ENCODE measurements around the gene DIP2B.

The DIP2B gene

GRCh38 chr12:50615145-50615906, 110.5 kb downstream of the DIP2B start:
- no peak for DNase-seq

- DNase-seq, result no peak
These were observed 111.1 kb downstream of the DIP2B start for GRCh38 chr12:50615907-50616296.

- no peak for DNase-seq
These were observed 112.9 kb downstream of the DIP2B start for GRCh38 chr12:50617657-50618056.

GRCh38 chr12:50618864-50619609, 114.3 kb downstream of the DIP2B start:
- no peak for DNase-seq

- no peak for DNase-seq
These were observed 114.8 kb downstream of the DIP2B start for GRCh38 chr12:50619610-50619958.

- no peak for DNase-seq
These were observed 115.6 kb downstream of the DIP2B start for GRCh38 chr12:50620109-50620977.

GRCh38 chr12:50620978-50621360, 116.2 kb downstream of the DIP2B start:
- DNase-seq, result no peak

GRCh38 chr12:50621399-50622300, 116.9 kb downstream of the DIP2B start:
- no peak for DNase-seq

GRCh38 chr12:50625029-50625925, 120.5 kb downstream of the DIP2B start:
- no peak for DNase-seq

GRCh38 chr12:50626026-50626425, 121.2 kb downstream of the DIP2B start:
- no peak for DNase-seq

- DNase-seq, result no peak
These were observed 122.7 kb downstream of the DIP2B start for GRCh38 chr12:50627491-50627890.

GRCh38 chr12:50628394-50628793, 123.6 kb downstream of the DIP2B start:
- DNase-seq, result no peak

- DNase-seq, result no peak
These were observed 129.2 kb downstream of the DIP2B start for GRCh38 chr12:50633955-50634354.

- DNase-seq, result no peak
These were observed 129.6 kb downstream of the DIP2B start for GRCh38 chr12:50634379-50634778.

GRCh38 chr12:50635364-50635763, 130.6 kb downstream of the DIP2B start:
- DNase-seq, result no peak

GRCh38 chr12:50635857-50636256, 131.1 kb downstream of the DIP2B start:
- no peak for DNase-seq

GRCh38 chr12:50636505-50636904, 131.7 kb downstream of the DIP2B start:
- DNase-seq, result no peak

- no peak for DNase-seq
These were observed 133.2 kb downstream of the DIP2B start for GRCh38 chr12:50637870-50638481.

GRCh38 chr12:50638482-50638880, 133.7 kb downstream of the DIP2B start:
- no peak for DNase-seq

- no peak for DNase-seq
These were observed 134.9 kb downstream of the DIP2B start for GRCh38 chr12:50639721-50640120.
